Naive thymus-derived CD4-positive, alpha-beta T cell (primary cell): ENCODE results near the gene CDH24. TPM values are rescaled to one million over a fixed set of nuclear protein-coding genes. Genes with fewer than 3 reads are reported as not detected.

Source experiments
- ATAC-seq: fragments of 150-1000 bp; cut with Tn5 transposase; 2 replicates; pipeline ENCODE4 v1.10.0; 2021; ENCODE audit warnings: mild to moderate bottlenecking, moderate library complexity
- CTCF ChIA-PET: fragments of 350-600 bp; sonication (Branson Sonifier 250); formaldehyde crosslinking; loops from one replicate; lab custom pipeline; 2021; ENCODE audit warnings: antibody characterized with exemption; lab: Charles Lee
- POLR2A ChIA-PET: fragments of 350-600 bp; sonication (Branson Sonifier 250); formaldehyde crosslinking; loops from one replicate; lab custom pipeline; 2021; ENCODE audit warnings: antibody characterized with exemption, inconsistent platforms; lab: Charles Lee
- DNase-seq, 9 donors: peaks; one replicate each; pipeline versions ENCODE4 v3.0.0 to v3.0.0-alpha.2; 2020 to 2022; ENCODE audit warnings: mixed read lengths in 1 of 9
- H3K27ac ChIP-seq: one replicate; pipeline ENCODE4 v1.7.0; 2013; ENCODE audit warnings: mild to moderate bottlenecking, low read depth, low read length, moderate library complexity
- H3K27me3 ChIP-seq, 2 donors: one replicate each; pipeline ENCODE4 v1.7.0; 2013; ENCODE audit warnings: low read length in 2 of 2, mild to moderate bottlenecking in 2 of 2, moderate library complexity in 2 of 2; ENCODE audit not compliant: control insufficient read depth in 2 of 2, insufficient read depth in 2 of 2
- H3K36me3 ChIP-seq, 3 experiments: 1 replicate in 2 of 3; 2 replicates in 1 of 3; pipeline ENCODE4 v1.7.0; 2013; ENCODE audit warnings: low read length in 3 of 3, mild to moderate bottlenecking in 3 of 3, moderate library complexity in 1 of 3; ENCODE audit not compliant: insufficient read depth in 3 of 3, control insufficient read depth in 2 of 3
- H3K4me1 ChIP-seq, 2 donors: one replicate each; pipeline ENCODE4 v1.7.0; 2013; ENCODE audit warnings: low read length in 2 of 2, mild to moderate bottlenecking in 2 of 2, moderate library complexity in 1 of 2; ENCODE audit not compliant: control insufficient read depth in 2 of 2, insufficient read depth in 2 of 2
- H3K4me3 ChIP-seq: 2 replicates; pipeline ENCODE4 v1.7.0; 2013; ENCODE audit warnings: mild to moderate bottlenecking, low read length
- H3K9me3 ChIP-seq, 3 experiments: 1 replicate in 2 of 3; 2 replicates in 1 of 3; pipeline ENCODE4 v1.7.0; 2013; ENCODE audit warnings: low read length in 3 of 3; ENCODE audit not compliant: control insufficient read depth in 2 of 3
- H3K27ac Mint-ChIP-seq, 9 donors: one replicate each; pipeline ENCODE4 v1.8.0; 2020 to 2022; ENCODE audit warnings: mixed read lengths in 9 of 9, mild to moderate bottlenecking in 8 of 9, moderate library complexity in 5 of 9, inconsistent platforms in 2 of 9
- H3K27me3 Mint-ChIP-seq, 5 donors: one replicate each; pipeline ENCODE4 v1.8.0; 2021 to 2022; ENCODE audit warnings: mixed read lengths in 5 of 5, mild to moderate bottlenecking in 1 of 5
- H3K36me3 Mint-ChIP-seq, 5 donors: one replicate each; pipeline ENCODE4 v1.8.0; 2020 to 2022; ENCODE audit warnings: mixed read lengths in 5 of 5, mild to moderate bottlenecking in 3 of 5, inconsistent platforms in 1 of 5
- H3K4me1 Mint-ChIP-seq, 7 donors: one replicate each; pipeline ENCODE4 v1.8.0; 2020 to 2022; ENCODE audit warnings: mixed read lengths in 7 of 7, mild to moderate bottlenecking in 3 of 7, inconsistent platforms in 1 of 7
- H3K4me3 Mint-ChIP-seq, 10 donors: one replicate each; pipeline ENCODE4 v1.8.0; 2020 to 2022; ENCODE audit warnings: mild to moderate bottlenecking in 10 of 10, mixed read lengths in 10 of 10, moderate library complexity in 6 of 10, inconsistent platforms in 2 of 10
- H3K9me3 Mint-ChIP-seq, 11 donors: one replicate each; pipeline ENCODE4 v1.8.0; 2020 to 2022; ENCODE audit warnings: mixed read lengths in 11 of 11, mild to moderate bottlenecking in 4 of 11, inconsistent platforms in 1 of 11, moderate library complexity in 1 of 11
- intact Hi-C, 2 donors: fragments of 100-400 bp; cut with micrococcal nuclease; formaldehyde crosslinking; loops; one replicate each; pipeline ENCODE4 v1.15.1; 2023
- polyA plus RNA-seq, 2 donors: library from polyadenylated mRNA; unstranded; fragments of 300-500 nt; fragmentation: Illumina TruSeq; gene quantifications; one replicate each; pipeline ENCODE4 v1.2.3, GENCODE V29; 2021
- total RNA-seq, 6 experiments: library from RNA in 5 of 6; stranded (reverse) in 5 of 6; gene quantifications; 1 replicate in 5 of 6; 2 replicates in 1 of 6; pipeline ENCODE4 v1.2.3 and lab custom pipeline; 2021 to 2026

The CDH24 gene
- total and polyA plus RNA-seq, 7 experiments from 2014 or later = 0.30 to 3.7 (median 1.7) TPM

DNA sequence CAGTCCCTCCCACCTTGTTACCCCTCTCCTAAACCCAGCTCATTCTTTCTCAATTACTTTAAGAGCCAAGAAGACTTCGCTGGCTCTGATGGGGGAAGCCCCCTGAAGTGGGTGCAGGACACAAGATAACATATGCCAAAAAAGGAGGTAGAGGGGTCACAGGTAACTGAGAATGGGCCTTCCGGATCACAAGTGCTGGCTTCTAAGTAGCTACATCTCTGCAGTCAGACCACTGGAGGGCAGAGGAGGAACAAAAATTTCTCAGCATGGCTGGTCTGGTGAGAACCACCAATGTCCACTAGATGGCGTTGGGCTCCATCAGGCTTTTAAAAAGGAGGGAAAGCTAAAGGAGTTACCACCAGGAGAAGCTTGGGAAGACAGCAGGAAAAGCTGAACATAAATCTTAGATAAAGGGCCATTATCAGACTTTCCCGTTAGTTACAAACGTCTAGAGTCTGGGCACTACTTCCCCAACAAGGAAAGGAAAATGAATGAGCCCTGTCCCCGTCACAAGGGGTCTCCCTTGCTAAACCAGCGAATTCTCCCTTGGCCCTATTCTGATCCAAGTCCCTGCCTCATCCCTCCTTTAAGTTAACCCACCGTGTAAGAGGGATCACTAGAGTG lies 11.6 kb upstream of the CDH24 start:
- Mint-ChIP-seq H3K4me3 (peak overlapping the region in 7 of 10 donors; percentile 56 to 76 (median 64)), H3K27ac (peak overlapping the region; percentile 63 to 88 (median 78)), H3K36me3 (peaks cover 0 to 24% (median 18%) of the 10 kb centered on the region in 5 donors), H3K9me3 (no peaks in the 10 kb centered on the region), H3K27me3 (no peaks in the 10 kb centered on the region), H3K4me1 (peaks cover 30 to 58% (median 46%) of the 10 kb centered on the region in 7 donors)
- POLR2A ChIA-PET = interaction anchor here (0.6 to 2.4 kb wide), 14 partner anchors 9 to 498 kb away, joined by 3 to 11 read pairs (median 4); partner anchors contain the start of genes ACIN1, C14orf119 and CDH24
- Histone ChIP-seq H3K4me1 (peaks cover 16 to 28% of the 10 kb centered on the region in 2 donors), H3K4me3 (no peak overlapping the region), H3K27me3 (no peaks in the 10 kb centered on the region), H3K36me3 (peaks cover 25 to 60% (median 27%) of the 10 kb centered on the region in 3 experiments), H3K27ac (no peak overlapping the region), H3K9me3 (no peaks in the 10 kb centered on the region)
- DNase-seq (peak; percentile 37 to 83 (median 74)), ATAC-seq (peak; percentile 90)
- intact Hi-C loops = loop anchor here (1.0 to 2.0 kb wide), 7 partner anchors 8 to 312 kb away; no protein-coding TSS in a partner anchor
- CTCF ChIA-PET = interaction anchor here (0.6 to 4.7 kb wide), 38 partner anchors 8 to 483 kb away, joined by 3 to 53 read pairs (median 5); partner anchors contain the start of genes ACIN1, AJUBA, C14orf119 and HAUS4

DNA sequence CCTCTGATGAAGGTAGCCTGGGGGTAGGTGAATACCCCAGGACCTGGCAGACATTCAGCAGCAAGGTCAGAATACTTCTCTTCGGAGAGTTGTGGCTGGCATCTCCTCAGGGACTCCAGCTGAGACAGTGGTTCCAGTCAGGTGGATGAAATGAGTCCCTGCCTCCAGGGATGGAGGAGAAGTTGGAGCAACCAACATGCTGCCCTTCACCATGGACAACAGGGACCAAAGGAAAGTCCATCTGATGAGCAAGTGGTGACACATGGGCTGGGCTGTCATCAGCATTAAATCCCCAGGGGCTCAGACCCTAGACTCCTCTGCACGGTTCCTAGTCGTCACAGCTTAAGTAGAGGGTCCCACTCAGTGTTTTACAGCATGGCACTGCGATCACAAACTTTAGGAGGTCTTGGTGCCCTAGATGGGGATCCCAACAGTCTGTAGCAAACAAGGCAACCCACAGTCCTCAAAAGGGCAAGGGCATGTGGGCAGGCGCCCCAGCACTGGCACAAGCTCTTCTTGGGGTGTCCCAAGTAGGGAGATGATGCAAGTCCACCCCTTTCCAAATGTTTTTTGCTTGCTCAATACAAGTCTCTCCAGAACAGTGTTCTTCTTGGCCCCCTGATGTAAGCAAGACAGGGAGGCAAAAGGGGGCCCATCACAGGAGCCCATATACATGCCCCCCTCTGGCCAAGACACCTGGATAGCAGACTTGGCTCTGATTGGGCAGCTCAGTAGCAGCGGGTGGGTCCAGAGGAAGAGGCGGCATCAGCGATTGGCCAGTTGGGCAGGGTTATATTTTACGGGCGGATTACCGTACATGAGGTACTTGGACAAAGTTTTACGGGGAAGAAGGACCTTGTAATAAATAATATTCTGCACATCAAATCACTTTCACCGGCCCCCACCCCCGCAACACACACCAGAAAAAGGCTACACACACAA lies 10.8 kb upstream of the CDH24 start:
- Mint-ChIP-seq H3K36me3 (peaks cover 4 to 31% (median 24%) of the 10 kb centered on the region in 5 donors), H3K27ac (peak overlapping the region in 6 of 9 donors; percentile 63 to 88 (median 79)), H3K9me3 (no peaks in the 10 kb centered on the region), H3K4me1 (peaks cover 30 to 58% (median 46%) of the 10 kb centered on the region in 7 donors), H3K4me3 (peak overlapping the region in 1 of 10 donors; percentile 56), H3K27me3 (no peaks in the 10 kb centered on the region)
- intact Hi-C loops = loop anchor here in 1 of 2 donors (2.0 kb wide), 2 partner anchors 227 to 313 kb away; no protein-coding TSS in a partner anchor
- CTCF ChIA-PET = interaction anchor here (0.7 to 4.7 kb wide), 38 partner anchors 9 to 483 kb away, joined by 3 to 53 read pairs (median 5); partner anchors contain the start of genes ACIN1, AJUBA, C14orf119 and HAUS4
- Histone ChIP-seq H3K9me3 (no peaks in the 10 kb centered on the region), H3K4me1 (peaks cover 16 to 28% of the 10 kb centered on the region in 2 donors), H3K36me3 (peaks cover 33 to 64% (median 35%) of the 10 kb centered on the region in 3 experiments), H3K4me3 (no peak overlapping the region), H3K27me3 (no peaks in the 10 kb centered on the region), H3K27ac (no peak overlapping the region)
- DNase-seq (no peak), ATAC-seq (no peak)
- POLR2A ChIA-PET = interaction anchor here (0.8 to 2.4 kb wide), 13 partner anchors 8 to 497 kb away, joined by 3 to 11 read pairs (median 4); partner anchors contain the start of genes ACIN1, C14orf119 and CDH24

DNA sequence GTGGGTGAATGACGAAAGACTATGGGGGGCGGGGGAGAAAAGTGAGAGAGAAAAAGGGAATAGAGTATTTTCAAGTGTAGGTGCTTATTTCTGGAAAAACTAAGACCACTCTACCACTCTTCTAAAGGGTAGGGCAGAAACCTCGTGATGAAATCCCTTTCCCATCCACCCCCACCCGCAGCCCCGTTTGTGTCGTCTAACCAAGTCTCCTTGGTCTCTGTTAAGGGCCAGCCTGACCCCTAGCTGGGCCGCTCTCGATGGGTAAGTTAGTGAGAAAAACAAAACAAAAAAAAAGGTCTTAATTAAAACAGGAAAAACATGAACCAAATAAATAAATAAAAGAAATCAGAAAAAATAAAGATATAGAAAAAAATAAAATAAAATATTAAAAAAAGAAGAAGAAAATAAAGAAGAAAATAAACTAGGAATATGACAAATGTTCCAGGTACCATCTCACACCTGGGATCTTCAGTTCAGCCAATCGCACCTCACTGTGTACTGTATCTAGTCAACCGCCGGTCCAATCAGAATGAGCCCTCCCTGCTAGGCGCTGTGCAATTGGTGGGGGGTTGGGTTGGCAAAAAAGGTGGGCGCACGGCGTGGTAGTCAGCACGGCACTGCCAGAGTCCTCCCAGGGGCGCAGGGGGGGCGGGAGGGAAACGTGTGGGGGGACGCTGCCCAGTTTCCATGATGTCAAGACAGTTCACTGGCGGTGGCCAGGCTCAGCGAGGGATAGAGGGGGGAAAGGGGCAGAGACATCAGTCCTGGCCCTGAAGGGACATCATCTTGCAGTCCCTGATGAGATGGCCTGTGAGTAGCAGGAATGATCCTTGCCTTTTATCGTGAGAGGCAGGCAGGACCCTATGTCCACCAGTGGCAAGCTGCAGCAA lies 9.8 kb upstream of the CDH24 start:
- H3K27ac Mint-ChIP-seq = no peak overlapping the region
- ATAC-seq (no peak), DNase-seq (no peak)
- Histone ChIP-seq H3K27me3 (no peaks in the 10 kb centered on the region), H3K4me1 (peaks cover 16 to 27% of the 10 kb centered on the region in 2 donors), H3K27ac (no peak overlapping the region), H3K36me3 (peaks cover 43 to 68% (median 45%) of the 10 kb centered on the region in 3 experiments), H3K9me3 (no peaks in the 10 kb centered on the region), H3K4me3 (no peak overlapping the region)
- H3K4me1 Mint-ChIP-seq = peaks cover 28 to 52% (median 36%) of the 10 kb centered on the region in 7 donors
- POLR2A ChIA-PET = interaction anchor here (0.6 to 2.4 kb wide), 3 partner anchors 18 to 28 kb away, joined by 3 to 11 read pairs (median 4); partner anchors contain the start of genes ACIN1 and C14orf119
- intact Hi-C loops = no loop called here
- no peaks in the 10 kb centered on the region for H3K27me3 Mint-ChIP-seq
- no peaks in the 10 kb centered on the region for H3K9me3 Mint-ChIP-seq
- CTCF ChIA-PET = interaction anchor here (1.4 to 4.7 kb wide), 8 partner anchors 10 to 118 kb away, joined by 4 to 53 read pairs (median 8); partner anchors contain the start of gene AJUBA
- H3K36me3 Mint-ChIP-seq = peaks cover 4 to 41% (median 29%) of the 10 kb centered on the region in 5 donors
- no peak overlapping the region for H3K4me3 Mint-ChIP-seq

DNA sequence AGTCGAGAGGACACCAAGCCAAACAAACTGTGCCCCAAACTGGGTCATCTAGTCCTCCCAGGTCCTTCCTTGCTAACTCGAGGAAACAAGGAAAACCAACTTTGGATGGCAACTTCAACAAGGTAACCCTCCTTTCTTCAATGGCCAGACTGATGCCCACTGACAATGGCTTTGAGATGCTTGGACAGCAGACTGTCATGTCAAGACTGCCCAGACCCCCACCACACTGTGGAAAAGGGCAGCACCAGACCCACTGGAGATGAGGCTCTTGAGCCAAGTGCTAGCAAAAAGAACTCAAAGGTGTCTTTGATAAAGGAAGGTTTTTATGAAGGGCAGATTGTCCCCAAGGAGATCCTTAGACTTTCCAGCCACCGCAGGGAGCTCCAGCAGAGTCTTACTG lies 9.0 kb upstream of the CDH24 start:
- peaks cover 10 to 20% of the 10 kb centered on the region in 2 donors for H3K4me1 ChIP-seq
- DNase-seq = no peak
- peaks cover 21 to 45% (median 28%) of the 10 kb centered on the region in 7 donors for H3K4me1 Mint-ChIP-seq
- no peaks in the 10 kb centered on the region for H3K27me3 Mint-ChIP-seq
- no peak overlapping the region for H3K4me3 ChIP-seq
- no peak overlapping the region for H3K27ac ChIP-seq
- CTCF ChIA-PET = interaction anchor here (4.7 kb wide), 1 partner anchor 82 kb away, joined by 53 read pairs; the partner anchor contains the start of gene AJUBA
- no peaks in the 10 kb centered on the region for H3K27me3 ChIP-seq
- intact Hi-C loops = no loop called here
- H3K36me3 ChIP-seq = peaks cover 43 to 74% (median 47%) of the 10 kb centered on the region in 3 experiments
- H3K9me3 ChIP-seq = no peaks in the 10 kb centered on the region
- H3K4me3 Mint-ChIP-seq = no peak overlapping the region
- ATAC-seq = no peak
- peak overlapping the region in 2 of 9 donors; percentile 8 to 20 for H3K27ac Mint-ChIP-seq
- peaks cover 4 to 42% (median 26%) of the 10 kb centered on the region in 5 donors for H3K36me3 Mint-ChIP-seq
- no peaks in the 10 kb centered on the region for H3K9me3 Mint-ChIP-seq
- POLR2A ChIA-PET = interaction anchor here (0.6 to 1.2 kb wide), 4 partner anchors 10 to 59 kb away, joined by 3 to 4 read pairs (median 3); partner anchors contain the start of genes ACIN1 and C14orf119

DNA sequence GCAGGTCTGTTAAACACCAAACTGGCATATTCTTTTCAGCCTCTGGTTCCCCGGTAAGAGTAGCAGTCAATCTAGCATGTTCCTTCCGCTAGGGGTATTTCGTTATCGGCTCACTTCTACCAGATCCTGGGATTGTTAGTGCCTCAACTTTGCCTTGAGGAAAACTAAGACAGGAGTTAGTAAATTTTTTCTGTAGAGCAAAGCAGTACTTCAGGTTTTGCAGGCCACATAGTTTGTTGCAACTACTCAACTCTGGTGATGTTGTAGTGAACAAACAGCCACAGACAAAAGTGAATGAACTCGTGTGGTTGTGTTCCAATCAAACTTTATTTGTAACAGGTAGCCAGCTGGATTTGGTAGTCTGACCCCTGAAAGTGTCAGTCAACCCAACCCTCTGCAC lies 6.3 kb upstream of the CDH24 start:
- peaks cover 0 to 2% (median 0%) of the 10 kb centered on the region in 11 donors for H3K9me3 Mint-ChIP-seq
- Histone ChIP-seq H3K36me3 (peaks cover 51 to 95% (median 51%) of the 10 kb centered on the region in 3 experiments), H3K9me3 (no peaks in the 10 kb centered on the region), H3K27ac (no peak overlapping the region), H3K4me1 (peaks cover 0 to 2% of the 10 kb centered on the region in 2 donors), H3K27me3 (no peaks in the 10 kb centered on the region), H3K4me3 (no peak overlapping the region)
- H3K4me3 Mint-ChIP-seq = no peak overlapping the region
- ATAC-seq = no peak
- ChIA-PET POLR2A (interaction anchor here (1.5 to 1.9 kb wide), 3 partner anchors 13 to 77 kb away, joined by 3 to 4 read pairs (median 4); no protein-coding TSS in a partner anchor), CTCF (interaction anchor here (0.7 to 12.2 kb wide), 5 partner anchors 41 to 91 kb away, joined by 3 to 264 read pairs (median 21); partner anchors contain the start of gene AJUBA)
- DNase-seq = no peak
- peak overlapping the region in 5 of 9 donors; percentile 16 to 83 (median 28) for H3K27ac Mint-ChIP-seq
- intact Hi-C loops = no loop called here
- no peaks in the 10 kb centered on the region for H3K27me3 Mint-ChIP-seq
- H3K36me3 Mint-ChIP-seq = peaks cover 4 to 48% (median 26%) of the 10 kb centered on the region in 5 donors
- peaks cover 4 to 18% (median 9%) of the 10 kb centered on the region in 7 donors for H3K4me1 Mint-ChIP-seq
